ENCODE measurements around the gene BMP6. TPM values are rescaled to one million over a fixed set of nuclear protein-coding genes. Genes with fewer than 3 reads are reported as not detected.

The BMP6 gene
- total RNA-seq, result 0.15 TPM in 1 of 2 replicates, not detected in the other

GRCh38 chr6:7725849-7726415 is at the start of gene BMP6:
Gene BMP6 (plus strand): TSS chr6:7726099. CDS start chr6:7726956, 857 bp downstream.

GRCh38 chr6:7910654-7911344 is 184.9 kb downstream of the BMP6 start, which contains the start of gene TXNDC5:
Gene TXNDC5 (minus strand): TSS chr6:7910788. CDS start chr6:7910776, 12 bp downstream.

Other genes starting within 250 kb of the BMP6 start
- gene DSP, start 184.4 kb upstream of the BMP6 start, total RNA-seq, result 0.17 and 0.45 TPM in 2 replicates
- 4.9 and 6.1 TPM in 2 replicates for gene SNRNP48, start 135.9 kb upstream of the BMP6 start, total RNA-seq
- gene TXNDC5, start 184.7 kb downstream of the BMP6 start, total RNA-seq, result 290 and 314 TPM in 2 replicates